Lung (tissue), 12 donors: ENCODE data around the gene SELENOT. TPM values are rescaled to one million over a fixed set of nuclear protein-coding genes. Genes with fewer than 3 reads are reported as not detected.

ENCODE experiments used
- ATAC-seq: fragments of 200-7000 bp; cut with Tn5 transposase; one replicate; pipeline ENCODE4 v1.9.1; 2020; ENCODE audit warnings: moderate number of reproducible peaks; ENCODE audit not compliant: insufficient read depth, low FRiP score
- DNase-seq, 3 donors: peaks; one replicate each; pipeline ENCODE4 v3.0.0-alpha.2; 2013 to 2017
- H3K27ac ChIP-seq, 2 donors: one replicate each; pipeline ENCODE4 v1.5.1; 2013; ENCODE audit warnings: mild to moderate bottlenecking in 2 of 2, moderate library complexity in 2 of 2, control low read depth in 1 of 2, inconsistent platforms in 1 of 2, low read depth in 1 of 2, low read length in 1 of 2
- H3K27me3 ChIP-seq, 3 donors: one replicate each; pipeline ENCODE4 v1.5.1; 2013; ENCODE audit warnings: low read length in 2 of 3; ENCODE audit not compliant: control insufficient read depth in 3 of 3, insufficient read depth in 3 of 3
- H3K36me3 ChIP-seq, 4 donors: one replicate each; pipeline ENCODE4 v1.5.1; 2013; ENCODE audit warnings: low read length in 4 of 4, mild to moderate bottlenecking in 1 of 4, moderate library complexity in 1 of 4; ENCODE audit not compliant: control insufficient read depth in 4 of 4, insufficient read depth in 4 of 4
- H3K4me1 ChIP-seq, 5 donors: one replicate each; pipeline ENCODE4 v1.5.1; 2013; ENCODE audit warnings: low read length in 5 of 5, mild to moderate bottlenecking in 2 of 5, moderate library complexity in 1 of 5; ENCODE audit not compliant: control insufficient read depth in 5 of 5, insufficient read depth in 5 of 5
- H3K4me3 ChIP-seq: one replicate; pipeline ENCODE4 v1.5.1; 2013; ENCODE audit warnings: mild to moderate bottlenecking, control low read depth, moderate library complexity
- H3K9ac ChIP-seq, 2 donors: one replicate each; pipeline ENCODE4 v1.5.1; 2013; ENCODE audit warnings: low read length in 2 of 2, control low read depth in 1 of 2; ENCODE audit not compliant: insufficient read depth in 1 of 2
- H3K9me3 ChIP-seq, 4 donors: one replicate each; pipeline ENCODE4 v1.5.1; 2013; ENCODE audit warnings: low read length in 3 of 4, mild to moderate bottlenecking in 1 of 4, moderate library complexity in 1 of 4; ENCODE audit not compliant: control insufficient read depth in 4 of 4, insufficient read depth in 3 of 4
- CTCF ChIP-seq: IDR thresholded peaks from 2 replicates; pipeline ENCODE4 v1.5.1; 2012; ENCODE audit warnings: mild to moderate bottlenecking; ENCODE audit errors: control extremely low read depth, extremely low read depth
- WGBS, 2 donors: extraction: QIAGEN DNeasy Blood & Tissue Kit; methylation state at CpG; one replicate each; pipeline ENCODE4 v1.1.7; 2013; 5-methylcytosine and 5-hydroxymethylcytosine counted together
- polyA plus RNA-seq, 2 donors: library from polyadenylated mRNA; stranded (reverse); fragments of 200-250 nt; gene quantifications; one replicate each; pipeline ENCODE4 v1.2.1, GENCODE V29; 2013
- total RNA-seq, 2 donors: library from RNA; depleted of rRNA in 1 of 2; stranded (reverse); fragments of >200 nt in 1 of 2; gene quantifications; one replicate each; pipeline ENCODE4 v1.2.1, GENCODE V29; 2014 to 2021
- donor health status: control.
- donor health status: control.
- donor health status: Bipolar disorder and iron deficiency.
- donor health status: healthy.
- donor health status: DM: yes; HTN: yes; CAD: no.

The SELENOT gene
- total and polyA plus RNA-seq, 4 donors = 27.4 to 194 (median 109) TPM

DNA sequence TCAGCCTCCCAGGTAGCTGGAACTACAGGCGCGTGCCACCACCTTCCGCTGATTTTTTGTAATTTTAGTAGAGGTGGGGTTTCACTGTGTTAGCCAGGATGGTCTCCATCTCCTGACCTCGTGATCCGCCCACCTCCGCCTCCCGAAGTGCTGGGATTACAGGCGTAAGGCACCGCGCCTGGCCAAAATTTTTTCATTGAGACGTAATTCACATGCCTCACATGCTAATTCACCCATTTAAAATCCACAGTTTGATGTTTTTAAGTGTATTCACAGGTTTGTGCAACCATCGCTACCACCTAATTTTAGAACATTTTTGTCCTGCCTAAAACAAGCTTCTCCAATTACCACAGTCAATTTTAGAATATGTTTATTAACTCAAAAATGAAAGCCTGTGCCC lies 37.1 kb downstream of the SELENOT start:
- WGBS, 2 donors = 94 to 96% methylated on average over 12 of the region's 12 CpGs
- ATAC-seq = no peak
- no peak for TF ChIP-seq CTCF

DNA sequence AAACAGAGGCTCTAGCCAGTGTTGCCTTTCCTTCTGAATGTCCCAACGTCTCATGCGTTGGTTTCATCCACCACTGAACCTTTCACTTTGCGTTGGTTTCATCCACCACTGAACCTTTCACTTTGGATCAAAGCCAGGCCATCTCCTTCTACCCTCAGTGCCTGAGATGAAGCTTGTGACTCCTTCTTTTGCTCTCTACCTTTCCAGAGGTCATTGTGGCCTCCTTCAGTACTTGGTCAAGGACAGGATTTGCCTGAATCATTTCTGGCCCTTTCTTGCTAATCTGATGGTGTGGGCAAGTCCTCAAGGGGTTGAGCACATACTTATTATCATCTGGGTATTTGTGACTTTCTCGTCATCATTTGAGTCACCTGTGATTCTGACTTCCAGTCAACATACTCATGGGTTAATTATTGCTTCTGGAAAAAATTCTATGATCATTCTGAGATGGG lies 50.0 kb downstream of the SELENOT start:
- Histone ChIP-seq H3K4me1 (no peaks in the 10 kb centered on the region), H3K4me3 (no peak overlapping the region), H3K9me3 (no peaks in the 10 kb centered on the region), H3K27me3 (peaks cover 0 to 2% (median 0%) of the 10 kb centered on the region in 3 donors), H3K36me3 (no peaks in the 10 kb centered on the region), H3K27ac (no peak overlapping the region), H3K9ac (no peak overlapping the region)
- 84 to 97% methylated on average over 4 of the region's 4 CpGs for WGBS, 2 donors
- DNase-seq = no peak
- TF ChIP-seq CTCF = no peak
- ATAC-seq = no peak

More for the DNA sequence above, 37.1 kb downstream of the SELENOT start:
- peaks cover 0 to 1% (median 0%) of the 10 kb centered on the region in 5 donors for H3K4me1 ChIP-seq
- H3K36me3 ChIP-seq = no peaks in the 10 kb centered on the region
- no peaks in the 10 kb centered on the region for H3K27me3 ChIP-seq
- H3K27ac ChIP-seq = no peak overlapping the region
- DNase-seq = no peak
- no peaks in the 10 kb centered on the region for H3K9me3 ChIP-seq
- H3K4me3 ChIP-seq = no peak overlapping the region
- H3K9ac ChIP-seq = no peak overlapping the region

GRCh38 chr3:150656316-150656715 lies 53.2 kb downstream of the SELENOT start:
- WGBS, 2 donors = 41 to 72% methylated on average over 4 of the region's 4 CpGs
- ATAC-seq (no peak), DNase-seq (no peak)
- Histone ChIP-seq H3K27me3 (peaks cover 0 to 2% (median 0%) of the 10 kb centered on the region in 3 donors), H3K27ac (no peak overlapping the region), H3K4me1 (no peaks in the 10 kb centered on the region), H3K9ac (no peak overlapping the region), H3K4me3 (no peak overlapping the region), H3K9me3 (no peaks in the 10 kb centered on the region), H3K36me3 (no peaks in the 10 kb centered on the region)
- TF ChIP-seq CTCF = no peak
